Endothelial cell of umbilical vein (primary cell): ENCODE measurements around the gene GSTM3. TPM values are rescaled to one million over a fixed set of nuclear protein-coding genes. Genes with fewer than 3 reads are reported as not detected.

Experiments
- BruUV-seq: library from RNA; stranded (reverse); fragments of 400-500 nt; replicated peaks from 2 replicates; lab custom pipeline; 2021; lab: Mats Ljungman, UMichigan
- CTCF ChIA-PET: fragments of 300-600, 350-600 bp; sonication (Branson Sonifier 250); formaldehyde crosslinking; loops from one replicate; lab custom pipeline; 2021; ENCODE audit warnings: antibody characterized with exemption, inconsistent platforms; lab: Charles Lee
- POLR2A ChIA-PET: fragments of 300-600, 350-600 bp; sonication (Branson Sonifier 250); formaldehyde crosslinking; loops from one replicate; lab custom pipeline; 2021; ENCODE audit warnings: antibody characterized with exemption, inconsistent platforms; lab: Charles Lee
- DNase-seq: peaks from one replicate; pipeline ENCODE4 v3.0.0-alpha.2; 2011; ENCODE audit warnings: low read depth, low spot score
- FAIRE-seq: peaks from 2 replicates; lab custom pipeline; 2011; peaks lifted over from hg19 to GRCh38; lab: Jason Lieb, UNC
- H2AFZ ChIP-seq: 2 replicates; pipeline ENCODE4 v1.6.0; 2012; ENCODE audit warnings: low read depth, low read length, control low read depth, inconsistent platforms
- H3K27ac ChIP-seq: 2 replicates; pipeline ENCODE4 v1.5.1; 2011; ENCODE audit warnings: low read depth, mild to moderate bottlenecking, control low read depth, low read length, moderate library complexity; ENCODE audit not compliant: insufficient read depth
- H3K27me3 ChIP-seq, 2 experiments: 2 replicates each; pipeline versions ENCODE4 v1.6.0 to v1.6.1; 2011; ENCODE audit warnings: low read length in 2 of 2, mixed read lengths in 1 of 2; ENCODE audit not compliant: control insufficient read depth in 2 of 2, insufficient read depth in 2 of 2
- H3K36me3 ChIP-seq, 2 experiments: 2 replicates in 1 of 2; 3 replicates in 1 of 2; pipeline ENCODE4 v1.5.1; 2011; ENCODE audit warnings: low read length in 2 of 2, mild to moderate bottlenecking in 1 of 2, moderate library complexity in 1 of 2; ENCODE audit not compliant: control insufficient read depth in 2 of 2, insufficient read depth in 2 of 2; ENCODE audit errors: extremely low read depth in 1 of 2
- H3K4me1 ChIP-seq: 3 replicates; pipeline ENCODE4 v1.5.1; 2011; ENCODE audit warnings: mild to moderate bottlenecking, low read length; ENCODE audit not compliant: control insufficient read depth, insufficient read depth; ENCODE audit errors: extremely low read depth
- H3K4me2 ChIP-seq: 2 replicates; pipeline ENCODE4 v1.6.1; 2011; ENCODE audit warnings: low read length, control low read depth, mixed read lengths; ENCODE audit not compliant: insufficient read depth
- H3K4me3 ChIP-seq, 3 experiments: fragments of 200-600 bp in 1 of 3; sonication (generic), shearing (Covaris generic) in 1 of 3; replicated peaks in 1 of 3; 2 replicates each; pipeline ENCODE4 v1.5.1; 2011 to 2016; ENCODE audit warnings: control low read depth in 3 of 3, low read length in 3 of 3, mild to moderate bottlenecking in 2 of 3, inconsistent platforms in 1 of 3, low read depth in 1 of 3, moderate library complexity in 1 of 3; ENCODE audit not compliant: insufficient read depth in 1 of 3
- H3K79me2 ChIP-seq: 2 replicates; pipeline ENCODE4 v1.6.0; 2012; ENCODE audit warnings: low read length, inconsistent platforms; ENCODE audit not compliant: control insufficient read depth, insufficient read depth
- H3K9ac ChIP-seq: replicated peaks from 2 replicates; pipeline ENCODE3; 2011; ENCODE audit warnings: low read length, control low read depth; ENCODE audit not compliant: insufficient read depth; ENCODE audit errors: extremely low read depth
- H3K9me1 ChIP-seq: replicated peaks from 3 replicates; pipeline ENCODE4 v1.6.0; 2011; ENCODE audit warnings: mild to moderate bottlenecking, low read length; ENCODE audit not compliant: control insufficient read depth, insufficient read depth; ENCODE audit errors: extremely low read depth
- H3K9me3 ChIP-seq: replicated peaks from 2 replicates; pipeline ENCODE4 v1.5.1; 2012; ENCODE audit warnings: low read length, inconsistent platforms; ENCODE audit not compliant: control insufficient read depth, insufficient read depth
- H4K20me1 ChIP-seq: replicated peaks from 2 replicates; pipeline ENCODE3; 2011; ENCODE audit warnings: mild to moderate bottlenecking, low read length; ENCODE audit not compliant: control insufficient read depth, insufficient read depth; ENCODE audit errors: extremely low read depth
- CTCF ChIP-seq, 2 donors: IDR thresholded peaks; 1 replicate in 1 of 2; 2 replicates in 1 of 2; pipeline ENCODE4 v1.5.1; 2011; ENCODE audit warnings: low read length in 2 of 2, mild to moderate bottlenecking in 2 of 2, moderate library complexity in 2 of 2, control low read depth in 1 of 2, inconsistent platforms in 1 of 2, low read depth in 1 of 2; ENCODE audit not compliant: insufficient read depth in 1 of 2; ENCODE audit errors: extremely low read depth in 1 of 2
- EZH2 ChIP-seq: IDR thresholded peaks from 2 replicates; pipeline ENCODE4 v1.6.1; 2012; ENCODE audit warnings: borderline replicate concordance, low read depth, mild to moderate bottlenecking, moderate library complexity, low read length, inconsistent platforms; ENCODE audit not compliant: severe bottlenecking
- FOS ChIP-seq: IDR thresholded peaks from 2 replicates; pipeline ENCODE4 v1.6.1; 2011; ENCODE audit warnings: mild to moderate bottlenecking, low read length, moderate library complexity, borderline replicate concordance; ENCODE audit not compliant: insufficient read depth
- GATA2 ChIP-seq: IDR thresholded peaks from 2 replicates; pipeline ENCODE4 v1.7.0; 2011; ENCODE audit warnings: low read depth, mild to moderate bottlenecking, moderate library complexity, mixed read lengths, low read length; ENCODE audit not compliant: insufficient read length, insufficient read depth
- JUN ChIP-seq: IDR thresholded peaks from 2 replicates; pipeline ENCODE4 v1.6.1; 2011; ENCODE audit warnings: borderline replicate concordance, low read depth; ENCODE audit not compliant: insufficient read length, insufficient read depth
- MAX ChIP-seq: IDR thresholded peaks from 2 replicates; pipeline ENCODE4 v1.6.1; 2011; ENCODE audit not compliant: insufficient read depth, insufficient read length
- MYC ChIP-seq: IDR thresholded peaks from one replicate; pipeline ENCODE4 v1.6.1; 2011; ENCODE audit warnings: mild to moderate bottlenecking, low read depth, low read length
- POLR2AphosphoS5 ChIP-seq: IDR thresholded peaks from 2 replicates; pipeline ENCODE4 v1.6.1; 2012; ENCODE audit warnings: low read depth, mild to moderate bottlenecking, control low read depth, low read length, moderate library complexity; ENCODE audit not compliant: insufficient read depth
- dilution Hi-C: fragments of 300-500 bp; cut with MboI; formaldehyde crosslinking; loops from one replicate; pipeline ENCODE4 v1.15.0; 2019; ENCODE audit warnings: low sequenced_read_pairs; ENCODE audit not compliant: extremely low pct_ligation_motif_present
- intact Hi-C: fragments of 100-400 bp; cut with micrococcal nuclease; formaldehyde crosslinking; loops from one replicate; pipeline ENCODE4 v1.10.0; 2022
- polyA plus RNA-seq, 4 experiments: library from polyadenylated mRNA; depleted of rRNA in 3 of 4; stranded (reverse) in 3 of 4; unstranded in 1 of 4; fragments of >200 nt; gene quantifications; 2 replicates each; pipeline versions ENCODE4 v1.2.1 to v1.2.3, GENCODE V29; 2011 to 2012; ENCODE audit warnings: missing spikeins in 1 of 4
- total RNA-seq: library from RNA; stranded (reverse); gene quantifications from 2 replicates; pipeline ENCODE4 v1.2.3, GENCODE V29; 2021

Gene GSTM3
- total and polyA plus RNA-seq, 2 donors (not counting 3 experiments of a cell fraction or from before 2014, with no cell fraction given) = 27.9 to 52.0 TPM

- POLR2A ChIA-PET = no interaction called here
- no peak overlapping the region for H3K27ac ChIP-seq
- intact Hi-C loops (loop anchor here (10.0 kb wide), 1 partner anchor 283 kb away; the partner anchor contains the start of gene ATXN7L2), dilution Hi-C loops (no loop called here)
- DNase-seq (no peak), FAIRE-seq (no peak)
- H3K9me3 ChIP-seq = no peaks in the 10 kb centered on the region
- H4K20me1 ChIP-seq = no peaks in the 10 kb centered on the region
- no TSS peak for BruUV-seq
- H3K4me1 ChIP-seq = peaks cover 6% of the 10 kb centered on the region
- no peak overlapping the region for H3K4me2 ChIP-seq
- TF ChIP-seq FOS (no peak), CTCF (IDR thresholded peaks at IDR 0.05; ENCODE audit: extremely low read depth in 1 of 2, insufficient read depth in 1 of 2, low read depth in 1 of 2, low read length in 2 of 2) (no peak), EZH2 (no peak), MYC (no peak), POLR2AphosphoS5 (no peak), JUN (no peak), MAX (no peak), GATA2 (no peak)
- CTCF ChIA-PET = interaction anchor here (1.0 to 10.7 kb wide), 3 partner anchors 130 to 222 kb away, joined by 4 to 391 read pairs (median 4); partner anchors contain the start of gene AHCYL1
- no peaks in the 10 kb centered on the region for H3K36me3 ChIP-seq
- H3K79me2 ChIP-seq = no peaks in the 10 kb centered on the region
- no peaks in the 10 kb centered on the region for H3K27me3 ChIP-seq
- H3K9me1 ChIP-seq = no peaks in the 10 kb centered on the region
- H2AFZ ChIP-seq = no peak overlapping the region
- H3K9ac ChIP-seq = no peak overlapping the region
- H3K4me3 ChIP-seq = no peak overlapping the region
Observed at GRCh38 chr1:109768335-109768650, 27.5 kb upstream of the GSTM3 start.
